Activated CD4-positive, CD25-positive, alpha-beta regulatory T cell treated with anti-CD3 and anti-CD28 coated beads, Interleukin-2, amount 50 U/mL, for 24 hours (primary cell): ENCODE data around the gene GLI2.

ENCODE experiments used
- ATAC-seq, 2 donors: fragments of 150-1000 bp; cut with Tn5 transposase; one replicate each; pipeline ENCODE4 v1.10.0; 2021; ENCODE audit warnings: mild to moderate bottlenecking in 1 of 2, moderate library complexity in 1 of 2

GLI2 gene

GRCh38 chr2:120771781-120772208, 36.1 kb downstream of the GLI2 start:
- ATAC-seq, result no peak

- no peak for ATAC-seq
Observed at GRCh38 chr2:120772261-120772660, 36.6 kb downstream of the GLI2 start.

- ATAC-seq, result no peak
Observed at GRCh38 chr2:120773186-120773800, 37.6 kb downstream of the GLI2 start.

- ATAC-seq, result no peak
Observed at GRCh38 chr2:120774557-120775160, 39.0 kb downstream of the GLI2 start.

- ATAC-seq, result no peak
Observed at GRCh38 chr2:120775194-120775593, 39.5 kb downstream of the GLI2 start.

GRCh38 chr2:120775801-120776589, 40.3 kb downstream of the GLI2 start:
- ATAC-seq, result no peak

- no peak for ATAC-seq
Observed at GRCh38 chr2:120776649-120777048, 41.0 kb downstream of the GLI2 start.

GRCh38 chr2:120777170-120777751, 41.6 kb downstream of the GLI2 start:
- ATAC-seq, result no peak

- ATAC-seq, result no peak
Observed at GRCh38 chr2:120777787-120778186, 42.1 kb downstream of the GLI2 start.

- ATAC-seq, result no peak
Observed at GRCh38 chr2:120778244-120778643, 42.6 kb downstream of the GLI2 start.

- ATAC-seq, result no peak
Observed at GRCh38 chr2:120779781-120780283, 44.2 kb downstream of the GLI2 start.

GRCh38 chr2:120780402-120780801, 44.7 kb downstream of the GLI2 start:
- no peak for ATAC-seq

- ATAC-seq, result no peak
Observed at GRCh38 chr2:120783371-120783791, 47.7 kb downstream of the GLI2 start.

- no peak for ATAC-seq
Observed at GRCh38 chr2:120783969-120784372, 48.3 kb downstream of the GLI2 start.
